MM.1S (cell line): ENCODE measurements around the gene CCDC8.

Experiments
- DNase-seq: peaks from one replicate; pipeline ENCODE4 v3.0.0-alpha.2; 2015
- H2AFZ ChIP-seq: fragments of 300-600 bp; sonication (generic); 2 replicates; pipeline ENCODE4 v1.6.0; 2016; ENCODE audit warnings: antibody characterized with exemption, low read length
- H3F3A ChIP-seq: fragments of 300-600 bp; sonication (generic); 2 replicates; pipeline ENCODE4 v1.6.1; 2016; ENCODE audit warnings: mild to moderate bottlenecking, antibody characterized with exemption, low read length, moderate library complexity, mixed read lengths; ENCODE audit not compliant: insufficient read depth
- H3K27ac ChIP-seq: fragments of 300-600 bp; sonication (generic); 2 replicates; pipeline ENCODE4 v1.5.1; 2016; ENCODE audit warnings: mild to moderate bottlenecking, low read length
- H3K27me3 ChIP-seq: fragments of 300-600 bp; sonication (generic); replicated peaks from 2 replicates; pipeline ENCODE4 v1.6.0; 2016; ENCODE audit warnings: low read length; ENCODE audit not compliant: insufficient read depth
- H3K36me3 ChIP-seq: fragments of 300-600 bp; sonication (generic); replicated peaks from 2 replicates; pipeline ENCODE4 v1.6.1; 2016; ENCODE audit warnings: mild to moderate bottlenecking, low read length, mixed read lengths; ENCODE audit not compliant: insufficient read depth
- H3K4me1 ChIP-seq: fragments of 300-600 bp; sonication (generic); 2 replicates; pipeline ENCODE4 v1.6.1; 2016; ENCODE audit warnings: low read length, mixed read lengths
- H3K4me2 ChIP-seq: fragments of 300-600 bp; sonication (generic); 2 replicates; pipeline ENCODE4 v1.6.0; 2016; ENCODE audit warnings: low read depth, low read length
- H3K4me3 ChIP-seq: fragments of 300-600 bp; sonication (generic); 2 replicates; pipeline ENCODE4 v1.5.1; 2016; ENCODE audit warnings: low read length, mixed read lengths
- H3K79me2 ChIP-seq: fragments of 300-600 bp; sonication (generic); 2 replicates; pipeline ENCODE4 v1.6.1; 2016; ENCODE audit warnings: mixed run types, low read length, mixed read lengths
- H3K9ac ChIP-seq: fragments of 300-600 bp; sonication (generic); 2 replicates; pipeline ENCODE4 v1.6.1; 2016; ENCODE audit warnings: low read length, mixed read lengths
- H3K9me2 ChIP-seq: fragments of 300-600 bp; sonication (generic); replicated peaks from 2 replicates; pipeline ENCODE4 v1.6.1; 2016; ENCODE audit warnings: mild to moderate bottlenecking, low read length, mixed read lengths; ENCODE audit not compliant: insufficient read depth
- H3K9me3 ChIP-seq: fragments of 300-600 bp; sonication (generic); replicated peaks from 2 replicates; pipeline ENCODE4 v1.6.1; 2016; ENCODE audit warnings: mild to moderate bottlenecking, low read length, mixed read lengths; ENCODE audit not compliant: insufficient read depth
- H4K20me1 ChIP-seq: fragments of 300-600 bp; sonication (generic); 2 replicates; pipeline ENCODE4 v1.6.1; 2016; ENCODE audit warnings: mild to moderate bottlenecking, low read length, moderate library complexity, mixed read lengths; ENCODE audit not compliant: insufficient read depth
- EZH2 ChIP-seq: fragments of 300-600 bp; sonication (generic); optimal IDR thresholded peaks from 2 replicates; pipeline ENCODE3; 2017; ENCODE audit warnings: low read depth, mild to moderate bottlenecking, antibody characterized with exemption, low read length, mixed read lengths
- EZH2phosphoT487 ChIP-seq: fragments of 300-600 bp; sonication (generic); IDR thresholded peaks from 2 replicates; pipeline ENCODE4 v1.6.1; 2018; ENCODE audit warnings: antibody characterized with exemption, low read length
- TF ChIP-seq, protein P1 (sequence below): fragments of 300-600 bp; sonication (generic); IDR thresholded peaks from 2 replicates; pipeline ENCODE4 v1.5.1; 2016; ENCODE audit warnings: antibody characterized with exemption, low read length, mixed read lengths

Gene CCDC8, protein sequence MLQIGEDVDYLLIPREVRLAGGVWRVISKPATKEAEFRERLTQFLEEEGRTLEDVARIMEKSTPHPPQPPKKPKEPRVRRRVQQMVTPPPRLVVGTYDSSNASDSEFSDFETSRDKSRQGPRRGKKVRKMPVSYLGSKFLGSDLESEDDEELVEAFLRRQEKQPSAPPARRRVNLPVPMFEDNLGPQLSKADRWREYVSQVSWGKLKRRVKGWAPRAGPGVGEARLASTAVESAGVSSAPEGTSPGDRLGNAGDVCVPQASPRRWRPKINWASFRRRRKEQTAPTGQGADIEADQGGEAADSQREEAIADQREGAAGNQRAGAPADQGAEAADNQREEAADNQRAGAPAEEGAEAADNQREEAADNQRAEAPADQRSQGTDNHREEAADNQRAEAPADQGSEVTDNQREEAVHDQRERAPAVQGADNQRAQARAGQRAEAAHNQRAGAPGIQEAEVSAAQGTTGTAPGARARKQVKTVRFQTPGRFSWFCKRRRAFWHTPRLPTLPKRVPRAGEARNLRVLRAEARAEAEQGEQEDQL

DNA sequence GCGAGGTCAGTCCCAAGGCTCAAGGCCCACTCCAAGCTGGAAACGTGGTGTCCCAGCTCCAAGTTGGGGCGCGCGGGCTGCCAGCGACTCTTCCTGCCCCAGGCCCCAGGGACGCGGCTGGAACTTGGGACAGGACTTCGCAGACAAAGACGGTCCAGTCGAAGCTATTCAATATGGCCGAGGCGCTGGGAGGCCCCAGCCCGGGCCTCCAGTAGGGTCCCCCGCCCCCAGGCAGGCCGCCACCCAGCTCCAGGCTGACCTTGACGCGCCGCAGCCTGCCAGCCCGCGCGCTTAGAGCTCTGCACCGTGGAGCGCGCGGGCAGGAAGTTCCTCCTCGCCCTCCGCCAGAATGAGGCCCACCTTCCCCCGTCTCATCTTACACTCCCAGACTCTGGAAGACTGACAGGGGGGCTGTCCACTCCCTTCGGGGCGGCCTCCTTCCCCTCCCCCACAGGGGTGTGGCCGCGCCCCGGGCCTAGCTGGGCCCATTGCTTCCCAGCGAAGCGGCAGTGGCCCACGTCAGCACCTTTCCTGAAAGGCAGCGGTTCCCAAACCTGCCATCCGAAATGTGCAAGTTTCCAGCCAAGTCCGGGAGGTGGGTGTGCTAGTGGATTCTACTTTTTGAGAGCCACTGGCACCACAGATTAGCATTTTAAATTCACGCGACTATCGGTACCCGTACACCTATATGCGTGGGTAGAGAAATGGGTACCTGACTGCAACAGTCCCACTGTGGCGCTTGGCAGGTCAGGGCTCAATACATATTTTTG, at the start of gene CCDC8:
TSS of gene CCDC8 (minus strand) at position 303 of the 770 bp plus-strand sequence. CDS start 754 bp downstream, outside the sequence.
- DNase-seq = no peak
- Histone ChIP-seq H3K36me3 (no peaks in the 10 kb centered on the region), H3K79me2 (no peaks in the 10 kb centered on the region), H3K9me3 (no peaks in the 10 kb centered on the region), H3K9me2 (no peaks in the 10 kb centered on the region), H3K9ac (no peak within 1 kb of the TSS), H4K20me1 (no peaks in the 10 kb centered on the region), H3K27ac (no peak within 1 kb of the TSS), H2AFZ (no peak within 1 kb of the TSS), H3K4me3 (no peak within 1 kb of the TSS), H3K4me1 (no peaks in the 10 kb centered on the region), H3K27me3 (peaks cover 80% of the 10 kb centered on the region), H3K4me2 (no peak within 1 kb of the TSS), H3F3A (no peaks in the 10 kb centered on the region)
- TF ChIP-seq EZH2phosphoT487 = no peak
- TF ChIP-seq EZH2 = no peak
- TF ChIP-seq, protein P1, sequence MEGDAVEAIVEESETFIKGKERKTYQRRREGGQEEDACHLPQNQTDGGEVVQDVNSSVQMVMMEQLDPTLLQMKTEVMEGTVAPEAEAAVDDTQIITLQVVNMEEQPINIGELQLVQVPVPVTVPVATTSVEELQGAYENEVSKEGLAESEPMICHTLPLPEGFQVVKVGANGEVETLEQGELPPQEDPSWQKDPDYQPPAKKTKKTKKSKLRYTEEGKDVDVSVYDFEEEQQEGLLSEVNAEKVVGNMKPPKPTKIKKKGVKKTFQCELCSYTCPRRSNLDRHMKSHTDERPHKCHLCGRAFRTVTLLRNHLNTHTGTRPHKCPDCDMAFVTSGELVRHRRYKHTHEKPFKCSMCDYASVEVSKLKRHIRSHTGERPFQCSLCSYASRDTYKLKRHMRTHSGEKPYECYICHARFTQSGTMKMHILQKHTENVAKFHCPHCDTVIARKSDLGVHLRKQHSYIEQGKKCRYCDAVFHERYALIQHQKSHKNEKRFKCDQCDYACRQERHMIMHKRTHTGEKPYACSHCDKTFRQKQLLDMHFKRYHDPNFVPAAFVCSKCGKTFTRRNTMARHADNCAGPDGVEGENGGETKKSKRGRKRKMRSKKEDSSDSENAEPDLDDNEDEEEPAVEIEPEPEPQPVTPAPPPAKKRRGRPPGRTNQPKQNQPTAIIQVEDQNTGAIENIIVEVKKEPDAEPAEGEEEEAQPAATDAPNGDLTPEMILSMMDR = no peak

GRCh38 chr19:46461537-46461936, 48.2 kb upstream of the CCDC8 start:
- no peak overlapping the region for H3K9ac ChIP-seq
- no peaks in the 10 kb centered on the region for H4K20me1 ChIP-seq
- TF ChIP-seq, protein P1 = no peak
- TF ChIP-seq EZH2phosphoT487 (no peak), EZH2 (no peak)
- H3K9me2 ChIP-seq = no peaks in the 10 kb centered on the region
- DNase-seq = no peak
- H3F3A ChIP-seq = no peaks in the 10 kb centered on the region
- no peaks in the 10 kb centered on the region for H3K79me2 ChIP-seq
- H3K4me1 ChIP-seq = no peaks in the 10 kb centered on the region
- no peak overlapping the region for H3K27ac ChIP-seq
- no peak overlapping the region for H3K4me2 ChIP-seq
- H3K27me3 ChIP-seq = peaks cover 86% of the 10 kb centered on the region
- no peak overlapping the region for H3K4me3 ChIP-seq
- H3K36me3 ChIP-seq = no peaks in the 10 kb centered on the region
- no peak overlapping the region for H2AFZ ChIP-seq
- no peaks in the 10 kb centered on the region for H3K9me3 ChIP-seq

GRCh38 chr19:46460981-46461380, 47.6 kb upstream of the CCDC8 start:
- Histone ChIP-seq H4K20me1 (no peaks in the 10 kb centered on the region), H2AFZ (no peak overlapping the region), H3K9ac (no peak overlapping the region), H3K9me2 (no peaks in the 10 kb centered on the region), H3K4me2 (no peak overlapping the region), H3K9me3 (no peaks in the 10 kb centered on the region), H3K36me3 (no peaks in the 10 kb centered on the region), H3K4me3 (no peak overlapping the region), H3K4me1 (no peaks in the 10 kb centered on the region), H3K27ac (no peak overlapping the region), H3F3A (no peaks in the 10 kb centered on the region), H3K27me3 (peaks cover 86% of the 10 kb centered on the region), H3K79me2 (no peaks in the 10 kb centered on the region)
- no peak for DNase-seq
- TF ChIP-seq, protein P1 = no peak
- no peak for TF ChIP-seq EZH2
